Measurements from ENCODE around the gene PARD3B. TPM values are rescaled to one million over a fixed set of nuclear protein-coding genes. Genes with fewer than 3 reads are reported as not detected.

The PARD3B gene
- total and polyA plus RNA-seq, 10 of the 15 experiments (the other 5 are each of a cell fraction or from before 2014, with no cell fraction given), result 0.01 to 0.54 (median 0.07) TPM; not detected in 7

GRCh38 chr2:205216580-205216979, 671.3 kb downstream of the PARD3B start:
- no peak overlapping the region for H3K27ac ChIP-seq (ENCODE audit: control insufficient read depth, insufficient read depth)
- in situ Hi-C loops (cut with MboI) (no loop called here), intact Hi-C loops (cut with micrococcal nuclease; ENCODE audit: unreplicated experiment) (no loop called here)
- no peak for ATAC-seq
- no peaks in the 10 kb centered on the region for H3K4me1 ChIP-seq (ENCODE audit: control insufficient read depth, insufficient read depth, low read length)
- RAD21 ChIA-PET (ENCODE audit: unreplicated experiment), result no interaction called here
- no peak overlapping the region for H2AFZ ChIP-seq (ENCODE audit: control insufficient read depth, low read depth, low read length)
- H3K27me3 ChIP-seq (replicated peaks in 1 of 2; ENCODE audit: control insufficient read depth in 2 of 2, insufficient read depth in 2 of 2, low read length in 1 of 2), result no peaks in the 10 kb centered on the region; a peak in 1 of 4 replicates
- H4K20me1 ChIP-seq (ENCODE audit: control insufficient read depth, insufficient read depth), result no peaks in the 10 kb centered on the region
- FAIRE-seq, result no peak
- no peak for DNase-seq (ENCODE audit: low read depth, low spot score)
- CTCF ChIA-PET, result no interaction called here
- no peaks in the 10 kb centered on the region for H3K9me3 ChIP-seq (replicated peaks; ENCODE audit: control insufficient read depth, insufficient read depth, low read length)
- SMC1A ChIA-PET (ENCODE audit: uncharacterized antibody, unreplicated experiment), result no interaction called here
- no peak for TF ChIP-seq CREM (IDR thresholded peaks at IDR 0.05; ENCODE audit: low read depth)
- no peak overlapping the region for H3K4me2 ChIP-seq (ENCODE audit: control insufficient read depth, insufficient read depth)
- BruUV-seq (replicated peaks), result no TSS peak
- WGBS (ENCODE audit: insufficient coverage, insufficient replicate concordance, low lambda C conversion rate, missing lambda C conversion rate), result 17% methylated on average over 5 of the region's 5 CpGs
- no peaks in the 10 kb centered on the region for H3K36me3 ChIP-seq (ENCODE audit: control insufficient read depth in 2 of 2, insufficient read depth in 2 of 2, low read length in 1 of 2)
- no peaks in the 10 kb centered on the region for H3K79me2 ChIP-seq (ENCODE audit: control insufficient read depth, insufficient read depth, low read length)
- H3K9ac ChIP-seq (ENCODE audit: control insufficient read depth, insufficient read depth, low read length), result no peak overlapping the region
- POLR2A ChIA-PET, result no interaction called here
- no peak overlapping the region for H3K4me3 ChIP-seq

GRCh38 chr2:205217004-205217403, 671.7 kb downstream of the PARD3B start:
- POLR2A ChIA-PET, result no interaction called here
- no peak for DNase-seq (ENCODE audit: low read depth, low spot score)
- no peak overlapping the region for H3K27ac ChIP-seq (ENCODE audit: control insufficient read depth, insufficient read depth)
- SMC1A ChIA-PET (ENCODE audit: uncharacterized antibody, unreplicated experiment), result no interaction called here
- no peaks in the 10 kb centered on the region for H4K20me1 ChIP-seq (ENCODE audit: control insufficient read depth, insufficient read depth)
- H2AFZ ChIP-seq (ENCODE audit: control insufficient read depth, low read depth, low read length), result no peak overlapping the region
- no peaks in the 10 kb centered on the region; a peak in 1 of 4 replicates for H3K27me3 ChIP-seq (replicated peaks in 1 of 2; ENCODE audit: control insufficient read depth in 2 of 2, insufficient read depth in 2 of 2, low read length in 1 of 2)
- intact Hi-C loops (cut with micrococcal nuclease; ENCODE audit: unreplicated experiment), result no loop called here
- 0% methylated on average over 1 of the region's 1 CpG for WGBS (ENCODE audit: insufficient coverage, insufficient replicate concordance, low lambda C conversion rate, missing lambda C conversion rate)
- no TSS peak for BruUV-seq (replicated peaks)
- CTCF ChIA-PET, result no interaction called here
- in situ Hi-C loops (cut with MboI), result no loop called here
- H3K9ac ChIP-seq (ENCODE audit: control insufficient read depth, insufficient read depth, low read length), result no peak overlapping the region
- no peak for ATAC-seq
- H3K4me3 ChIP-seq, result no peak overlapping the region
- no peak for FAIRE-seq
- RAD21 ChIA-PET (ENCODE audit: unreplicated experiment), result no interaction called here
- H3K79me2 ChIP-seq (ENCODE audit: control insufficient read depth, insufficient read depth, low read length), result no peaks in the 10 kb centered on the region
- no peaks in the 10 kb centered on the region for H3K4me1 ChIP-seq (ENCODE audit: control insufficient read depth, insufficient read depth, low read length)
- H3K4me2 ChIP-seq (ENCODE audit: control insufficient read depth, insufficient read depth), result no peak overlapping the region
- H3K36me3 ChIP-seq (ENCODE audit: control insufficient read depth in 2 of 2, insufficient read depth in 2 of 2, low read length in 1 of 2), result no peaks in the 10 kb centered on the region
- no peaks in the 10 kb centered on the region for H3K9me3 ChIP-seq (replicated peaks; ENCODE audit: control insufficient read depth, insufficient read depth, low read length)
- TF ChIP-seq RCOR1 (conservative IDR thresholded peaks at IDR 0.05; ENCODE audit: low read depth, low read length) (no peak), SREBF2 (IDR thresholded peaks at IDR 0.05; ENCODE audit: low read length) (no peak), ZNF622 (IDR thresholded peaks at IDR 0.05) (no peak), TCF7 (IDR thresholded peaks at IDR 0.05; ENCODE audit: borderline replicate concordance) (no peak), PAX8 (IDR thresholded peaks at IDR 0.05) (no peak), MYC (IDR thresholded peaks at IDR 0.05; ENCODE audit: insufficient read depth, insufficient read length, insufficient replicate concordance, low read length, severe bottlenecking) (no peak), CREB1 (IDR thresholded peaks at IDR 0.05; ENCODE audit: low read depth) (no peak), EZH2 (IDR thresholded peaks at IDR 0.05; ENCODE audit: borderline replicate concordance, control insufficient read depth, low read depth, low read length) (no peak), ZZZ3 (IDR thresholded peaks at IDR 0.05; ENCODE audit: control insufficient read depth, insufficient read length, low read depth) (no peak), SP1 (IDR thresholded peaks at IDR 0.05; ENCODE audit: low read depth, low read length) (no peak), RB1 (IDR thresholded peaks at IDR 0.05; ENCODE audit: borderline replicate concordance) (no peak), MEF2B (IDR thresholded peaks at IDR 0.05; ENCODE audit: partially characterized antibody, poor library complexity, severe bottlenecking) (no peak), BCLAF1 (IDR thresholded peaks at IDR 0.05) (no peak)
- TF ChIP-seq, protein P1, sequence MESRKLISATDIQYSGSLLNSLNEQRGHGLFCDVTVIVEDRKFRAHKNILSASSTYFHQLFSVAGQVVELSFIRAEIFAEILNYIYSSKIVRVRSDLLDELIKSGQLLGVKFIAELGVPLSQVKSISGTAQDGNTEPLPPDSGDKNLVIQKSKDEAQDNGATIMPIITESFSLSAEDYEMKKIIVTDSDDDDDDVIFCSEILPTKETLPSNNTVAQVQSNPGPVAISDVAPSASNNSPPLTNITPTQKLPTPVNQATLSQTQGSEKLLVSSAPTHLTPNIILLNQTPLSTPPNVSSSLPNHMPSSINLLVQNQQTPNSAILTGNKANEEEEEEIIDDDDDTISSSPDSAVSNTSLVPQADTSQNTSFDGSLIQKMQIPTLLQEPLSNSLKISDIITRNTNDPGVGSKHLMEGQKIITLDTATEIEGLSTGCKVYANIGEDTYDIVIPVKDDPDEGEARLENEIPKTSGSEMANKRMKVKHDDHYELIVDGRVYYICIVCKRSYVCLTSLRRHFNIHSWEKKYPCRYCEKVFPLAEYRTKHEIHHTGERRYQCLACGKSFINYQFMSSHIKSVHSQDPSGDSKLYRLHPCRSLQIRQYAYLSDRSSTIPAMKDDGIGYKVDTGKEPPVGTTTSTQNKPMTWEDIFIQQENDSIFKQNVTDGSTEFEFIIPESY (IDR thresholded peaks at IDR 0.05), result no peak
